Measurements from ENCODE around the gene XYLT1.

XYLT1 gene

DNA sequence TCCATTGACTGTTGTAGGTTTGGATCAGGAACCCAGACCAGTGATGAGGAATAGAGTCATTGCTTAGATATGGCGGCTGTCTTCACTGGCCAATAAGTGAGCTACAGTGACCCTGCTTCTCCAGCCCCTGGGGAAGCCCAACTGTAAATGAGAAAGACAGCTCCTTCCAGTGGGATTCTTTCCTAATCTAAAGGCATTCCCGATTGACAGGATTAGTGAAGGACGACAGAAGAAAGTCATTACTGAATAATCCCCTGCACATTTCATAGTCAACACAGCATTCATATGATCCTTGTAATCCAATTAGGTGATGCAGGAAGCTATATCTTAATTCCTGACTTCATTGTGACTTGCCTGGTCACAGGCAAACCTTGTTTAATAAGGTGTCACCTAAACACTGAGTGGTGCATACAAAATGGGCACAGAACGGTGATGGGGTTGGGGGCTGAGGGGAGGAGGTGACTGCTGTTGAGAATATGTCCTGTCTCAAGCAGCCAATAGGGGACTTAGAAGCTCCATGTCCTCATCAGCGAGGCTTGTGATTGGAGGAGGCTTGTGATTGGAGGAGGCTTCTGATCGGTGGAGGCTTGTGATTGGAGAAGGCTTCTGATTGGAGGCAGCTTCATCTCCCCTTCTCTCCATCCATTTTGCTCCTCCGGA is 242.6 kb downstream of the XYLT1 start:
- DNase-seq (ENCODE audit: low read depth), result no peak

DNA sequence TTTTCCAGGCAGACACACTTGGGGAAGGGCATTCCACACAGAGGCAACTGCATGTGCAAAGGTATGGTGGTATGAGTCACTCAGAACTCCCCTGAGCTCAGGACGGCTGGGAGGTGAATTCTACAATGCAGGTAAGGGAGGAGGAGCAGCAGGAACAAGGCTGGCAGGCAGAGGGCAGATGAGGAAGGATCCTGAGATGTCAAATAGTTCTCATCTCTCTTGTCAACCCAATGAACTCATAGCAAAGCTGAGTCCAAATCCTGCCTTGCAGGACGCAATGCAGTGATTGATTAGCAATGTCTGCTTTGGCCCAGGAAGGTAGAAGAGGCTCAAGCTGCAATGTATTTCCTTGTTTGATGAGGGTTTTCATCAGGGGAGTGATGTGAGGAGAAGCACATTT is 243.5 kb downstream of the XYLT1 start:
- H3K4me3 ChIP-seq (ENCODE audit: low read depth, low read length), result no peak overlapping the region
- TF ChIP-seq, protein P1, sequence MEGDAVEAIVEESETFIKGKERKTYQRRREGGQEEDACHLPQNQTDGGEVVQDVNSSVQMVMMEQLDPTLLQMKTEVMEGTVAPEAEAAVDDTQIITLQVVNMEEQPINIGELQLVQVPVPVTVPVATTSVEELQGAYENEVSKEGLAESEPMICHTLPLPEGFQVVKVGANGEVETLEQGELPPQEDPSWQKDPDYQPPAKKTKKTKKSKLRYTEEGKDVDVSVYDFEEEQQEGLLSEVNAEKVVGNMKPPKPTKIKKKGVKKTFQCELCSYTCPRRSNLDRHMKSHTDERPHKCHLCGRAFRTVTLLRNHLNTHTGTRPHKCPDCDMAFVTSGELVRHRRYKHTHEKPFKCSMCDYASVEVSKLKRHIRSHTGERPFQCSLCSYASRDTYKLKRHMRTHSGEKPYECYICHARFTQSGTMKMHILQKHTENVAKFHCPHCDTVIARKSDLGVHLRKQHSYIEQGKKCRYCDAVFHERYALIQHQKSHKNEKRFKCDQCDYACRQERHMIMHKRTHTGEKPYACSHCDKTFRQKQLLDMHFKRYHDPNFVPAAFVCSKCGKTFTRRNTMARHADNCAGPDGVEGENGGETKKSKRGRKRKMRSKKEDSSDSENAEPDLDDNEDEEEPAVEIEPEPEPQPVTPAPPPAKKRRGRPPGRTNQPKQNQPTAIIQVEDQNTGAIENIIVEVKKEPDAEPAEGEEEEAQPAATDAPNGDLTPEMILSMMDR (conservative IDR thresholded peaks at IDR 0.05; ENCODE audit: low read depth, low read length), result no peak
- DNase-seq (ENCODE audit: low read depth), result no peak

More for the DNA sequence above, 242.6 kb downstream of the XYLT1 start:
- TF ChIP-seq, protein P1 (conservative IDR thresholded peaks at IDR 0.05; ENCODE audit: low read depth, low read length), result no peak
- H3K4me3 ChIP-seq (ENCODE audit: low read depth, low read length), result no peak overlapping the region

DNA sequence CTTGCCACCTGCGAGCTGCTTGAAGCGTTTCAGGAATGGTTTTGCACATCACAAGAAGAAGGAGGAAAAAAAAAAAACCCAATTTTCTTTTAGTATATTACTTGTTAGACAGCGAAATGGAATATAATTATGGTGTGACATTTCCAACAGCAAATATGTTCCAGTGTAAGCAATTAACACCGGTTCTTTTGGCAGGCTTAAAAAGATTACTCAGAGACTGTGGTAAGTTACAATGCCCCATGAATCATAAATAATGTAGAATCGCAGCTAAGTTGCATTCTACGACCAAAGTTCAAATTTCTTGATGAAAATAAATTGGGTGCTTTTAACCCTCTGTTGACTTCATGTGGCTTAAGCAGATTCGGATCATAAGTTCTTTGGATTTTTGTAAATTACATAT is 245.2 kb downstream of the XYLT1 start:
- no peak for DNase-seq (ENCODE audit: low read depth)
- no peak overlapping the region for H3K4me3 ChIP-seq (ENCODE audit: low read depth, low read length)
- TF ChIP-seq, protein P1 (conservative IDR thresholded peaks at IDR 0.05; ENCODE audit: low read depth, low read length), result no peak

DNA sequence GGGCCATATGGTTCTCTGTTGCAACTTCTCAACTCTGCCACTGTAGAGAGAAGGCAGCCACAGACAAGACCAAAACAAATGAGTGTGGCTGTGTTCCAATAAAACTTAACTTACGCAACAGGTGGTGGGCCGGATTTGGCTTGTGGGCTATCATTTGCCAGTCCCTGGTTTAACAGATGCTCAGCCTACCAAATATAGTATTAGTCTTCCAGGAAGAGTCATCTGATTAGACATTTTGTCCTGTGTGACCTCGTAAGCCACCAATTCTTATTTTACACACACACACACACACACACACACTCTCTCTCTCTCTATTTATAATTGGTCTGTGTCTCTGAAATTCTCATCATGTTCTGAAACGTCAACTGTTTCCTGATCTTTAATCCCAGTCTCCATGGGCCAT is 245.9 kb downstream of the XYLT1 start:
- peak; percentile 1 for DNase-seq (ENCODE audit: low read depth)
- TF ChIP-seq, protein P1 (conservative IDR thresholded peaks at IDR 0.05; ENCODE audit: low read depth, low read length), result no peak
- H3K4me3 ChIP-seq (ENCODE audit: low read depth, low read length), result no peak overlapping the region

DNA sequence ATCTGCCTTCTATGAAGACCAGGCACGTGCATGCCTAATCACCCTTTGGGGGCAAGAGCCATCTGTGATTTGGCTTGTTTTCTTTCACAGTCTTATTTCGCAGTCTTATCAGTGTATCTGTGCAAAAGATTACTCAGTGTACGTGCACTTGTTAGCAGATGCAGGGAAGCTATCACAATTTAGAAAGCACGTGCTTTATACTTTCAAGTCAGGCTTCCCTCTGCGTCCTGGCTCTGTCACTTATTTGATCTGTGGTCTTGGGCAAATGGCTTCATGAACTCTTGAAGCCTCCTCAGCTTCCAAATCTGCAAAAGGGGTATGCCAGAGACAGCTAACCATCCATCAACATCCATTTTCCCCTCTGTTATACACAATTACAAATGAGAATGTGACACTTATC is 246.4 kb downstream of the XYLT1 start:
- TF ChIP-seq, protein P1 (conservative IDR thresholded peaks at IDR 0.05; ENCODE audit: low read depth, low read length), result no peak
- H3K4me3 ChIP-seq (ENCODE audit: low read depth, low read length), result no peak overlapping the region

DNA sequence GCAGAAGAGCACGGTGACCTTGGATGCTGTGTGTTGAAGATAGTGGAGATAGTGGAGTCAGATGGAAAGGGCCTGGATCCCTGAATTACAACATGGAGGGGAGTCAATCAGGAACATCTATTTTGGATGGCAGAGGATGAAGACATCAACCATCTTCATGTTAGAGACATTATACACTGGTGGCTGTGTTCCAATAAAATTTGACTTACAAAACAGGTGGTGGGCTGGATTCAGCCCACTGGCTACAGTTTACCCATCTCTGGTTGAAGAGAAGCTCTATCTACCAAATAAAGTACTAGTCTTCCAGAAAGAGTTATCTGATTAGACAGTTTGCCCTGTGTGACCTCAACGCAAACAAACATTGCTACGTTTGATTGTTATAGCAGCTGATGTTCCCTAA is 247.2 kb downstream of the XYLT1 start:
- TF ChIP-seq, protein P1 (conservative IDR thresholded peaks at IDR 0.05; ENCODE audit: low read depth, low read length), result no peak
- no peak for DNase-seq (ENCODE audit: low read depth)
- no peak overlapping the region for H3K4me3 ChIP-seq (ENCODE audit: low read depth, low read length)

More for the DNA sequence above, 246.4 kb downstream of the XYLT1 start:
- no peak for DNase-seq (ENCODE audit: low read depth)

DNA sequence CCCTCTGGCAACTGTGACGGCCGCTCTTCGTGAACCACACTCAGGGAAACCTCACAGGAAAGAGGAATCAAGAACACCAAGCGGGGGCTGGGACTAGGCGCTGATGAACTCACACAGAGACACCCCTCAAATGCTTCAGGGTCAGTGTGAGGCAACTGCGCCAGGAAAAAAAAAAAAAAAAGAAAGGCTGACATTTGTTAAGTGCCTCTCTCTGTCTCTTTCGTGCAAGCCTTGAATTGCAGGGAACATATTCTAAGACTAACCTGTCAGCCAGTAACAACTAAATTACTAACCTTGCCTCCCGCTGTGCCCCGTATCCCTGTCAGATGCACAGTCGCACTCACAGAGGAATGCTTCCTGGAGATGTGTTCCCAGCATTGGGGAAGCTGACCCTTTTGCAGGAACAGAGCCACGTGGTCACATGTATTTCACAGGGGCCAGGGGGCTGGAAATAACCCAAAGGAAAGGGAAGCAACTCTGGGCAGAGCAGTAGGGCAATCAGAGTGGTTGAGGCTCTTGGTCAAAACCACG is 247.8 kb downstream of the XYLT1 start:
- no peak for DNase-seq (ENCODE audit: low read depth)
- TF ChIP-seq, protein P1 (conservative IDR thresholded peaks at IDR 0.05; ENCODE audit: low read depth, low read length), result no peak
- H3K4me3 ChIP-seq (ENCODE audit: low read depth, low read length), result no peak overlapping the region
